A549 (cell line): Measurements from ENCODE around the gene RUNX3. TPM values are rescaled to one million over a fixed set of nuclear protein-coding genes. Genes with fewer than 3 reads are reported as not detected.

ENCODE experiments used
- ATAC-seq, 2 experiments: fragments of 200-7000 bp in 1 of 2; fragments of >200 bp in 1 of 2; cut with Nextera tagmentation in 1 of 2; cut with Tn5 transposase in 1 of 2; 3 replicates each; pipeline versions ENCODE4 v1.8.0 to v1.9.1; 2018 to 2020; ENCODE audit warnings: mild to moderate bottlenecking in 1 of 2, moderate library complexity in 1 of 2
- CTCF ChIA-PET: fragments of 300-600 bp; sonication (Branson Sonifier 250); formaldehyde crosslinking; extraction: SDS; loops from one replicate; lab custom pipeline; 2021; ENCODE audit warnings: antibody characterized with exemption, inconsistent platforms; lab: Yijun Ruan, JAX
- POLR2A ChIA-PET: fragments of 350-600 bp; formaldehyde crosslinking; extraction: SDS; loops from one replicate; lab custom pipeline; 2021; ENCODE audit warnings: antibody characterized with exemption, inconsistent platforms; lab: Yijun Ruan, JAX
- DNase-seq, 2 experiments: peaks; one replicate each; pipeline versions ENCODE4 v3.0.0 to v3.0.0-alpha.2; 2011 to 2016; ENCODE audit warnings: low read depth in 1 of 2, low spot score in 1 of 2
- FAIRE-seq: peaks from 2 replicates; lab custom pipeline; 2011; peaks lifted over from hg19 to GRCh38; lab: Jason Lieb, UNC
- H3K27ac ChIP-seq, 2 experiments: fragments of >200 bp; sonication (Bioruptor Twin); formaldehyde crosslinking; 3 replicates each; pipeline ENCODE4 v1.5.1; 2016 to 2017
- H3K4me1 ChIP-seq: fragments of >200 bp; sonication (Bioruptor Twin); formaldehyde crosslinking; 3 replicates; pipeline ENCODE4 v1.6.1; 2016
- H3K4me2 ChIP-seq: fragments of >200 bp; sonication (Bioruptor Twin); formaldehyde crosslinking; 3 replicates; pipeline ENCODE4 v1.6.1; 2016
- H3K4me3 ChIP-seq: fragments of >200 bp; sonication (Bioruptor Twin); formaldehyde crosslinking; 3 replicates; pipeline ENCODE4 v1.5.1; 2016
- H3K9me3 ChIP-seq: fragments of >200 bp; sonication (Bioruptor Twin); formaldehyde crosslinking; 3 replicates; pipeline ENCODE4 v1.6.1; 2016
- CEBPB ChIP-seq, 2 experiments: fragments of >200 bp in 1 of 2; sonication (Bioruptor Twin) in 1 of 2; formaldehyde crosslinking in 1 of 2; IDR thresholded peaks; 2 replicates each; pipeline ENCODE4 v1.6.1; 2012 to 2016
- CHD4 ChIP-seq: fragments of 200-600 bp; sonication (generic); IDR thresholded peaks from 2 replicates; pipeline ENCODE4 v1.6.1; 2016; ENCODE audit warnings: antibody characterized with exemption, mild to moderate bottlenecking, borderline replicate concordance
- FOSL2 ChIP-seq, 2 experiments: fragments of 450-650 bp in 1 of 2; fragments of >200 bp in 1 of 2; sonication (Bioruptor Twin) in 1 of 2; formaldehyde crosslinking; IDR thresholded peaks; 2 replicates each; pipeline versions ENCODE4 v1.5.0 to v1.6.1; 2016 to 2020; ENCODE audit warnings: mild to moderate bottlenecking in 1 of 2, moderate library complexity in 1 of 2
- JUN ChIP-seq, 2 experiments: fragments of >200 bp; sonication (Bioruptor Twin); formaldehyde crosslinking; IDR thresholded peaks; 2 replicates in 1 of 2; 3 replicates in 1 of 2; pipeline ENCODE4 v1.6.1; 2016 to 2017
- JUNB ChIP-seq: fragments of >200 bp; sonication (Bioruptor Twin); formaldehyde crosslinking; IDR thresholded peaks from 2 replicates; pipeline ENCODE4 v1.6.1; 2016
- KDM1A ChIP-seq: fragments of 200-600 bp; sonication (generic); IDR thresholded peaks from 2 replicates; pipeline ENCODE4 v1.6.1; 2016; ENCODE audit warnings: low read depth, mild to moderate bottlenecking
- NFE2L2 ChIP-seq: fragments of 150-350 bp; conservative IDR thresholded peaks from 2 replicates; pipeline ENCODE4 v1.6.1; 2014; ENCODE audit warnings: low read length
- POLR2AphosphoS2 ChIP-seq: conservative IDR thresholded peaks from 2 replicates; pipeline ENCODE4 v1.6.1; 2012; ENCODE audit warnings: low read length, improper control_type of control experiment, inconsistent platforms
- RARB ChIP-seq: fragments of 250-450 bp; sonication (Bioruptor Pico); IDR thresholded peaks from 2 replicates; pipeline ENCODE4 v1.8.0; 2021; ENCODE audit warnings: mild to moderate bottlenecking, moderate library complexity
- RCOR1 ChIP-seq: fragments of 150-350 bp; IDR thresholded peaks from 2 replicates; pipeline ENCODE4 v1.6.1; 2014; ENCODE audit warnings: antibody characterized with exemption, low read length, low read depth
- RFX5 ChIP-seq: fragments of 450-650 bp; IDR thresholded peaks from 2 replicates; pipeline ENCODE4 v1.7.1; 2014; ENCODE audit warnings: antibody characterized with exemption, mild to moderate bottlenecking, moderate library complexity
- RNF2 ChIP-seq: fragments of 200-600 bp; sonication (generic); IDR thresholded peaks from 2 replicates; pipeline ENCODE4 v1.6.1; 2016; ENCODE audit warnings: low read depth, mild to moderate bottlenecking, antibody characterized with exemption, moderate library complexity, borderline replicate concordance
- TFCP2L1 ChIP-seq: fragments of 250-450 bp; sonication (Bioruptor Pico); IDR thresholded peaks from 2 replicates; pipeline ENCODE4 v1.5.0; 2021; ENCODE audit warnings: mild to moderate bottlenecking
- ZC3H11A ChIP-seq: fragments of 450-650 bp; IDR thresholded peaks from 2 replicates; pipeline ENCODE4 v1.6.1; 2014; ENCODE audit warnings: antibody characterized with exemption, mild to moderate bottlenecking
- ZNF302 ChIP-seq: fragments of 250-450 bp; sonication (Bioruptor Pico); IDR thresholded peaks from 2 replicates; pipeline ENCODE4 v1.9.0; 2021; ENCODE audit warnings: inconsistent platforms, mild to moderate bottlenecking, moderate library complexity
- WGBS: methylation state at CpG from one replicate; pipeline ENCODE4 v1.1.6; 2017; ENCODE audit errors: missing lambda C conversion rate; 5-methylcytosine and 5-hydroxymethylcytosine counted together
- polyA plus RNA-seq, 4 experiments: library from polyadenylated mRNA; depleted of rRNA in 3 of 4; stranded (reverse); fragments of >200 nt; fragmentation: RNase III in 1 of 4; extraction: RNeasy Plus Mini Kit Qiagen cat#74134 plus additional on column Dnase treatment in 1 of 4; gene quantifications; 2 replicates in 3 of 4; 3 replicates in 1 of 4; pipeline ENCODE4 v1.2.3, GENCODE V29; 2011 to 2017
- TF ChIP-seq, protein P1 (sequence below): fragments of >200 bp; sonication (Bioruptor Twin); formaldehyde crosslinking; IDR thresholded peaks from 3 replicates; pipeline ENCODE4 v1.5.1; 2016
- TF ChIP-seq, protein P2 (sequence below): fragments of 250-450 bp; sonication (Bioruptor Pico); IDR thresholded peaks from 2 replicates; pipeline ENCODE4 v1.5.0; 2021; ENCODE audit warnings: mild to moderate bottlenecking, moderate library complexity, borderline replicate concordance
- TF ChIP-seq, protein P3 (sequence below): fragments of 200-600 bp; sonication (generic); IDR thresholded peaks from 2 replicates; pipeline ENCODE4 v1.6.1; 2016; ENCODE audit warnings: antibody characterized with exemption, mild to moderate bottlenecking, moderate library complexity
- TF ChIP-seq, protein P4 (sequence below): fragments of >200 bp; sonication (Bioruptor Twin); formaldehyde crosslinking; IDR thresholded peaks from 3 replicates; pipeline ENCODE4 v1.6.1; 2016
- TF ChIP-seq, protein P5 (sequence below): fragments of 450-650 bp; IDR thresholded peaks from 2 replicates; pipeline ENCODE4 v1.6.1; 2014; ENCODE audit warnings: antibody characterized with exemption

The RUNX3 gene
- polyA plus RNA-seq, 2 of the 4 experiments (the other 2 are of a cell fraction): 1.4 to 4.0 TPM

DNA sequence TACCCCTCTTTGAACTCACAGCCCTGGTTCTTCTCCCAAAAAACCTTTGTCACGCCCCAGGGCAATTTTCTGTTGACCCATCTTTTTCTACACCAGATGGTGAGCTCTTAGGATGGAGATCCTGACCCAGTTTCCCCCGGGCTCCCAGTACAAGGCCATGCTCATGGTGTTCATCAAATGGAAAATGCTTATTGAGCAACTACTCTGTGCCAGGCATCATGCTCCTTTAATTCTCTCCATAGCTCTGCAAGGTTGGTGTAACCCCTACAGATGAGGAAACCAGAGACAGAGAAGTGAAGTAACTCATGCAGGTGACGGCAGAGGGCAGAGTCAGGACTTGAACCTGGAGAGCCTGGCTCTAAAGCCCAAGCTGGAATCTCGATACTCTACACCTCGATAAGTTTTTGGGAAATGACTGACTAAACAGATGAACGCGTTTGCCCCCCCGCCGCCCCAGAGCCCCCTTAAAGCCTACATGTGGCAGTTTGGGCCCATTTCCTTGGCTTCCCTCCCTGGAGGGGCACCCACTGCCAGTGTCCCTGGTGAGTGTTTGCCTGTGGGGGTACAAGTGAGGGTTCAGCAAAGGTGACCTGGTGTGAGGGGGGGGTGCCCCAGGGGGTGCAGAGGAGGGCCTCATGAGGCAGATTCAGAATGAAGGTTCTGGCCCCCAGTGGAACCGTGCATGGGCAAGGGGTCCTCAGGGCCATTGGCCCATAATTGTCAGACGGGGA lies 30.2 kb upstream of the RUNX3 start:
- H3K9me3 ChIP-seq: no peaks in the 10 kb centered on the region
- WGBS: 64% methylated on average over 10 of the region's 11 CpGs
- FAIRE-seq: no peak
- H3K4me1 ChIP-seq: no peaks in the 10 kb centered on the region
- no peak for TF ChIP-seq CHD4
- TF ChIP-seq, protein P1, sequence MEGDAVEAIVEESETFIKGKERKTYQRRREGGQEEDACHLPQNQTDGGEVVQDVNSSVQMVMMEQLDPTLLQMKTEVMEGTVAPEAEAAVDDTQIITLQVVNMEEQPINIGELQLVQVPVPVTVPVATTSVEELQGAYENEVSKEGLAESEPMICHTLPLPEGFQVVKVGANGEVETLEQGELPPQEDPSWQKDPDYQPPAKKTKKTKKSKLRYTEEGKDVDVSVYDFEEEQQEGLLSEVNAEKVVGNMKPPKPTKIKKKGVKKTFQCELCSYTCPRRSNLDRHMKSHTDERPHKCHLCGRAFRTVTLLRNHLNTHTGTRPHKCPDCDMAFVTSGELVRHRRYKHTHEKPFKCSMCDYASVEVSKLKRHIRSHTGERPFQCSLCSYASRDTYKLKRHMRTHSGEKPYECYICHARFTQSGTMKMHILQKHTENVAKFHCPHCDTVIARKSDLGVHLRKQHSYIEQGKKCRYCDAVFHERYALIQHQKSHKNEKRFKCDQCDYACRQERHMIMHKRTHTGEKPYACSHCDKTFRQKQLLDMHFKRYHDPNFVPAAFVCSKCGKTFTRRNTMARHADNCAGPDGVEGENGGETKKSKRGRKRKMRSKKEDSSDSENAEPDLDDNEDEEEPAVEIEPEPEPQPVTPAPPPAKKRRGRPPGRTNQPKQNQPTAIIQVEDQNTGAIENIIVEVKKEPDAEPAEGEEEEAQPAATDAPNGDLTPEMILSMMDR: no peak
- no peak for TF ChIP-seq JUN (IDR thresholded peaks at IDR 0.05)
- no peak for TF ChIP-seq NFE2L2
- no peak for TF ChIP-seq RCOR1
- no peak for TF ChIP-seq CEBPB (IDR thresholded peaks at IDR 0.05)
- TF ChIP-seq FOSL2 (IDR thresholded peaks at IDR 0.05): no peak
- no peak for TF ChIP-seq FOSL2 (CRISPR knock-in tag; IDR thresholded peaks at IDR 0.05)
- no peak for TF ChIP-seq RNF2
- TF ChIP-seq, protein P2, sequence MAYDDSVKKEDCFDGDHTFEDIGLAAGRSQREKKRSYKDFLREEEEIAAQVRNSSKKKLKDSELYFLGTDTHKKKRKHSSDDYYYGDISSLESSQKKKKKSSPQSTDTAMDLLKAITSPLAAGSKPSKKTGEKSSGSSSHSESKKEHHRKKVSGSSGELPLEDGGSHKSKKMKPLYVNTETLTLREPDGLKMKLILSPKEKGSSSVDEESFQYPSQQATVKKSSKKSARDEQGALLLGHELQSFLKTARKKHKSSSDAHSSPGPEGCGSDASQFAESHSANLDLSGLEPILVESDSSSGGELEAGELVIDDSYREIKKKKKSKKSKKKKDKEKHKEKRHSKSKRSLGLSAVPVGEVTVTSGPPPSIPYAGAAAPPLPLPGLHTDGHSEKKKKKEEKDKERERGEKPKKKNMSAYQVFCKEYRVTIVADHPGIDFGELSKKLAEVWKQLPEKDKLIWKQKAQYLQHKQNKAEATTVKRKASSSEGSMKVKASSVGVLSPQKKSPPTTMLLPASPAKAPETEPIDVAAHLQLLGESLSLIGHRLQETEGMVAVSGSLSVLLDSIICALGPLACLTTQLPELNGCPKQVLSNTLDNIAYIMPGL (CRISPR knock-in tag): no peak
- no peak for TF ChIP-seq TFCP2L1 (CRISPR knock-in tag)
- no peak for TF ChIP-seq POLR2AphosphoS2
- no peak for TF ChIP-seq RFX5
- no peak for TF ChIP-seq JUNB
- TF ChIP-seq, protein P3, sequence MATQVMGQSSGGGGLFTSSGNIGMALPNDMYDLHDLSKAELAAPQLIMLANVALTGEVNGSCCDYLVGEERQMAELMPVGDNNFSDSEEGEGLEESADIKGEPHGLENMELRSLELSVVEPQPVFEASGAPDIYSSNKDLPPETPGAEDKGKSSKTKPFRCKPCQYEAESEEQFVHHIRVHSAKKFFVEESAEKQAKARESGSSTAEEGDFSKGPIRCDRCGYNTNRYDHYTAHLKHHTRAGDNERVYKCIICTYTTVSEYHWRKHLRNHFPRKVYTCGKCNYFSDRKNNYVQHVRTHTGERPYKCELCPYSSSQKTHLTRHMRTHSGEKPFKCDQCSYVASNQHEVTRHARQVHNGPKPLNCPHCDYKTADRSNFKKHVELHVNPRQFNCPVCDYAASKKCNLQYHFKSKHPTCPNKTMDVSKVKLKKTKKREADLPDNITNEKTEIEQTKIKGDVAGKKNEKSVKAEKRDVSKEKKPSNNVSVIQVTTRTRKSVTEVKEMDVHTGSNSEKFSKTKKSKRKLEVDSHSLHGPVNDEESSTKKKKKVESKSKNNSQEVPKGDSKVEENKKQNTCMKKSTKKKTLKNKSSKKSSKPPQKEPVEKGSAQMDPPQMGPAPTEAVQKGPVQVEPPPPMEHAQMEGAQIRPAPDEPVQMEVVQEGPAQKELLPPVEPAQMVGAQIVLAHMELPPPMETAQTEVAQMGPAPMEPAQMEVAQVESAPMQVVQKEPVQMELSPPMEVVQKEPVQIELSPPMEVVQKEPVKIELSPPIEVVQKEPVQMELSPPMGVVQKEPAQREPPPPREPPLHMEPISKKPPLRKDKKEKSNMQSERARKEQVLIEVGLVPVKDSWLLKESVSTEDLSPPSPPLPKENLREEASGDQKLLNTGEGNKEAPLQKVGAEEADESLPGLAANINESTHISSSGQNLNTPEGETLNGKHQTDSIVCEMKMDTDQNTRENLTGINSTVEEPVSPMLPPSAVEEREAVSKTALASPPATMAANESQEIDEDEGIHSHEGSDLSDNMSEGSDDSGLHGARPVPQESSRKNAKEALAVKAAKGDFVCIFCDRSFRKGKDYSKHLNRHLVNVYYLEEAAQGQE: no peak
- TF ChIP-seq, protein P4, sequence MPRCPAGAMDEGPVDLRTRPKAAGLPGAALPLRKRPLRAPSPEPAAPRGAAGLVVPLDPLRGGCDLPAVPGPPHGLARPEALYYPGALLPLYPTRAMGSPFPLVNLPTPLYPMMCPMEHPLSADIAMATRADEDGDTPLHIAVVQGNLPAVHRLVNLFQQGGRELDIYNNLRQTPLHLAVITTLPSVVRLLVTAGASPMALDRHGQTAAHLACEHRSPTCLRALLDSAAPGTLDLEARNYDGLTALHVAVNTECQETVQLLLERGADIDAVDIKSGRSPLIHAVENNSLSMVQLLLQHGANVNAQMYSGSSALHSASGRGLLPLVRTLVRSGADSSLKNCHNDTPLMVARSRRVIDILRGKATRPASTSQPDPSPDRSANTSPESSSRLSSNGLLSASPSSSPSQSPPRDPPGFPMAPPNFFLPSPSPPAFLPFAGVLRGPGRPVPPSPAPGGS: no peak
- TF ChIP-seq, protein P5, sequence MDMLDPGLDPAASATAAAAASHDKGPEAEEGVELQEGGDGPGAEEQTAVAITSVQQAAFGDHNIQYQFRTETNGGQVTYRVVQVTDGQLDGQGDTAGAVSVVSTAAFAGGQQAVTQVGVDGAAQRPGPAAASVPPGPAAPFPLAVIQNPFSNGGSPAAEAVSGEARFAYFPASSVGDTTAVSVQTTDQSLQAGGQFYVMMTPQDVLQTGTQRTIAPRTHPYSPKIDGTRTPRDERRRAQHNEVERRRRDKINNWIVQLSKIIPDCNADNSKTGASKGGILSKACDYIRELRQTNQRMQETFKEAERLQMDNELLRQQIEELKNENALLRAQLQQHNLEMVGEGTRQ: no peak
- TF ChIP-seq ZC3H11A: no peak
- no peak for TF ChIP-seq ZNF302
- no peak for TF ChIP-seq KDM1A
- TF ChIP-seq RARB (CRISPR knock-in tag): no peak
- TF ChIP-seq, all 56 proteins: peak for 0
- ChIA-PET CTCF (interaction anchor here (1.0 to 1.3 kb wide), 2 partner anchors 62 to 78 kb away, joined by 3 read pairs; no protein-coding TSS in a partner anchor), POLR2A (no interaction called here)
- Histone ChIP-seq H3K4me2 (no peak overlapping the region), H3K4me3 (no peak overlapping the region), H3K27ac (no peak overlapping the region)
- DNase-seq (no peak), ATAC-seq (no peak)
